GM18858 (cell line): ENCODE results near the gene GGPS1.
"Not testable (repeated sequence)": the region's sequence is repeated elsewhere in the genome, so short reads cannot be mapped to it uniquely, and the experiment has no call there.

Experiments used
- ATAC-seq: cut with Tn5 transposase; IDR thresholded peaks from one replicate; pipeline ENCODE4 v1.9.1; 2021; ENCODE audit not compliant: unreplicated experiment

Gene GGPS1

DNA sequence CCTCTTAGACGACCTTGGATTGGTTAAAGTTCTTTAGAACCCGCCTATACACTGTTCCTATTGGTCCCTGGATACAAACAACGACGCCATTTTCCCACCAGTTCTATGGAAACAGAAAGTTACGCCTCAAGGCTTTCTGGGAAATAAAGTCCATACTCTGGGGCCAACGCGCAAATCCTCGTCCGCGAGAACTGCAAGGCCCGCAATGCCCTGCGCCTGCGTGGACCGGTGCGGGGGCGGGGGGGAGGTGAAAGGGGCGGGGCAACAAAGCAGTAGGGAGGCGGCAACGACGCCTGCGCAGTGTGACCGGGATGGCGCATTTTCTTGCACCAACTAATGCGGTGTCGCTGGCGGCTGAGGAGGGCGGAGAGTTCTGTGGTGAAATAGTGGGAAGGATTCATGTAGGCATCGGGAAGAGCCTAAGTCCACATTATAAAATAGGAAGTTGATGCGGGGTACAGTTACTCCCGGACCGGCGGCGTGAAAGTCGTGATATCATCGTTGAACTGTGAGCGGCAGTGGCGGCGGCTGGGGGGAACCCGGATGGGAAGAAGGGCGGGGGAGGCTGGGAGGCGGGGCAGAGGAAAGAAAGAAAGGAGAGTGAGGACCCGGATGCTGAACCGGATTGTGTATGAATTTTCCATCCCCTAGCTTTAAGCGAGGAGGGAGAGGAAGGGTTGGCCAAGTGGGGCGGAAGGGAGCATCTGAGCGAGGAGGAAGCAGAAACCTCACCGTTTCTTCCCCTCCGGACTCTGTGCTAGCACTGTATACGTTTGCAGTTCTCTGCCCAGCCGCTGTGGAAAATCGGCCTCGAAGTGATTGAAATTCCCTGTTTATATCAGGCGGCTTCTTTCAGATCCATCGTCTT lies at the start of gene GGPS1:
GGPS1 (plus strand) TSS at position 300 of the 868 bp plus-strand sequence. CDS start 6,695 bp downstream, outside the sequence.
- peak; percentile 50 for ATAC-seq

DNA sequence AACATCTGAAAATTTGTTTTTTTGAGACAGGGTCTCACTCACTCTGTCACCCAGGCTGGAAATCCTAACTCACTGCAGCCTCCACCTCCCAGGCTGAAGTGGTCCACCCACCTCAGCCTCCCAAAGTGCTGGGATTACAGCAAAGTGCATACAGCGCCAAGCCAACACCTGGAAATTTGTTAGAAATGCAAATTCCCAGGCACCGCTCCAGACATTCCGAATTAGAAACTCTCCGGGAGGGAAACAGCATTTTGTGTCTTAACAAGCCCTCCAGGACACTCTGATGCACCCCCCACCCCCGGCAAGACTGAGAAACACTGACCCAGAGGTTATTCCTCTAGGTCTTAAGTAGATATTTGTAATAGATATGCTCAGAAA lies 49.5 kb upstream of the GGPS1 start:
- no peak for ATAC-seq

DNA sequence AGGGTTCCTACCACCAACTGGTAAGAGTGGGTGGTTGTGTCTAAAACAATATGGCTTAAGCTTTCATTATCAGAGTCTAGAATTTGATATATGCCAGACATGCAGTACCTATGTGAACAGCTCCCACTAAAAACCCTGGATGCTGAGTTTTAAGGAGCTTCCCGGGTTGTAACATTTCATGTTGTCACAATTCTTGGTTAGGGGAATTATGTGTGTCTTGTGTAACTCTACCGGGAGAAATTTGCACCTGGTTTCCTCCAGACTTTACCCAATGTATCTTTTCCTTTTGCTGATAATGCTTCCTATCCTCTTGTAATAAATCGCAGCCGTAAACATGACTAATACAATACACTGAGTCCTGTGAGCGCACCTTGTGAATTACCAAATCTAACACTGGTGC lies 48.7 kb upstream of the GGPS1 start:
- no peak for ATAC-seq

DNA sequence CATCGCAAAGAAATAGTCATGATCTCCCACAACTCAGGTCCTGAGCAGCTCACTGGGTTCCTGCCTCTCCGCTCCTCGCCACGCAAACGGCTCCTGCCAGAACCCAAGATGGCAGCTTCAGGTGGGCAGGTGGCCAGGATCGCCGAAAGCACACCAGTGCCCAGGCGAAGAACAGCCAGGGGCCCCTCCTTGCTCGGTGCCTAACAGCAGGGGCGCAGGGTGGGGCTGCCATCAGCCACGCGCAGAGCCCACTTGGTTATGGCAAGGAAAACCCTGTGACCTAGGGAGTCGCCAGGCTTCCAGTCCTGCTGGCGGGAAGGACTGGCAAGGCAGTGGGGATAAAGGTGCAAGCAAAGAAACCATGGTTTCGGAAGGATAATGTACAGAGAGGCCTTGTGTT lies 47.9 kb upstream of the GGPS1 start:
- ATAC-seq = no peak

DNA sequence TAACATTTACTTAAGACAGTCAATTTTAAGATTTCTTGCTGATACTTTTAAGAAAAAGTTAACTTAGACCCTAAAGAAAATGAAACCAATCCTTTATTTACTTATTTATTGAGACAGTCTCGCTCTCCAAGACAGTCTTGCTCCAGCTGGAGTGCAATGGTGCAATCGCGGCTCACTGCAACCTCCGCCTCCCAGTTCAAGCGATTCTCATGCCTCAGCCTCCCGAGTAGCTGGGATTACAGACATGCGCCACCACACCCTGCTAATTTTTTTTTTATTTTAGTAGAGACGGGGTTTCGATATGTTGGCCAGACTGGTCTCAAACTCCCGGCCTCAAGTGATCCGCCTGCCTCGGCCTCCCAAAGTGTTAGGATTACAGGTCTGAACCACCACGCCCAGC lies 44.7 kb upstream of the GGPS1 start:
- ATAC-seq = not testable (repeated sequence)

DNA sequence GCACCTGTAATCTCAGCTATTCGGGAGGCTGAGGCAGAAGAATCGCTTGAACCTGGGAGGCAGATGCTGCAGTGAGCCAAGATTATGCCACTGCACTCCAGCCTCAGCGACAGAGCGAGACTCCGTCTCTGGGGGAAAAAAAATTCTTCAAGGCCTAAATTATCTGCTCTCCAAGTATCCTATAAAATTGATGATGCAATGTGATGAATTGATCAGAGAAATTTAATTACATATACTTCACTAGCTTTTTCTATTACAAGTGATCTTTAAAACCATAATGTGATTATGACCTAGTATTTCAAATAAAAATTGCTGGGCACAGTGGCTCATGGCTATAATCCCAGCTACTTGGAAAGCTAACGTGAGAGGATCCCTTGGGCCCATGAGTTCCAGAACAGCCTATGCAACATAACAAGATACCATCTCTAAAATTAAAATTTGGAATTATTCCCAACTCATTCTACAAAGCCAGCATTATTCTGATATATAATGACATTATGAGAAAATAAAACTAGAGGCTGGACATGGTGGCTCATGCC lies 44.1 kb upstream of the GGPS1 start:
- no peak for ATAC-seq

DNA sequence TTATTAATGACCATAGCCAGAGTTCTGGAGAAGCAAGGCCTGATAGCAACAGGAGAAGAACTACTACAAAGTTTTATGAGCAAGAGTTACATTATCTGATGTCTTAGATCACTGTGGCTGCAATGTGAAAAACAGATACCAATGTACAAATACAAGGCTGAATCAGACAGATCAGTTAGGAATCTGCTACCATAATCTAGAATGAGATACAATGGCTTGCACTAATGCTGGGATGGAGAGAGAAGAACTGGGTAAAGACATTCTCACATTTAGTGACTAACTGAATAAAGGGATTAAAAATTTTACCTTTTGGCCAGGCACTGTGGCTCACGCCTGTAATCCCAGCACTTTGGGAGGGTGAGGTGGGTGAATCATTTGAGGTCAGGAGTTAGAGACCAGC lies 41.7 kb upstream of the GGPS1 start:
- ATAC-seq = no peak

DNA sequence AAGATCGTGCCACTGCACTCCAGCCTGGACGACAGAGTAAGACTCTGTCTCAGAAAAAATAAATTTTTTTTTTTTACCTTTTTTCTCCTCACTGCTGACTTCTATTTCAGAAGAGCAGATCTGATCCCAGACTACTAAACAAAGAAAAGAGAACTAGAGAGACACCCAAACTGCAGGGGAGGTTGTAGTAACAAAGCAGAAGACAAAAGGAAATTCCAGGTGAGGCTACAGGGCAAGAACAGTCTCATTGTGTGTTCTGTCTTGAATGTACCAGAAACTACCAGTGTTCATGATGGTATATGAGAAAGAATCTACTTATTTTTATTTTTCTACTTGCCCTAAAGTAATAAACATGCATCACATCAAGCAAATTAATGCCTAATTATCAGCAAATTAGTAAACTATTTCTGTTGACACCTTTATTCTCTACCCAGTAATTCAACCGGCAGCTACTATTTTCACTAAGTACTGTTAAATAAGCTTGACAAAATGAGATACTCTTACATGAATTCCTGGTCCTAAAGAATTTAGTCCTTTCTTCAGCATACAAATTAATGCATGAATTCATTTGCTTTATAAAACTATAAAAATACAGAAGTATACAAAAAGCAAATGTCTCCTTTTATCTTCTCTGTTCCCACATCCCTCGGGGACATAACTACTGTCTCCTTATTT lies 41.0 kb upstream of the GGPS1 start:
- no peak for ATAC-seq

DNA sequence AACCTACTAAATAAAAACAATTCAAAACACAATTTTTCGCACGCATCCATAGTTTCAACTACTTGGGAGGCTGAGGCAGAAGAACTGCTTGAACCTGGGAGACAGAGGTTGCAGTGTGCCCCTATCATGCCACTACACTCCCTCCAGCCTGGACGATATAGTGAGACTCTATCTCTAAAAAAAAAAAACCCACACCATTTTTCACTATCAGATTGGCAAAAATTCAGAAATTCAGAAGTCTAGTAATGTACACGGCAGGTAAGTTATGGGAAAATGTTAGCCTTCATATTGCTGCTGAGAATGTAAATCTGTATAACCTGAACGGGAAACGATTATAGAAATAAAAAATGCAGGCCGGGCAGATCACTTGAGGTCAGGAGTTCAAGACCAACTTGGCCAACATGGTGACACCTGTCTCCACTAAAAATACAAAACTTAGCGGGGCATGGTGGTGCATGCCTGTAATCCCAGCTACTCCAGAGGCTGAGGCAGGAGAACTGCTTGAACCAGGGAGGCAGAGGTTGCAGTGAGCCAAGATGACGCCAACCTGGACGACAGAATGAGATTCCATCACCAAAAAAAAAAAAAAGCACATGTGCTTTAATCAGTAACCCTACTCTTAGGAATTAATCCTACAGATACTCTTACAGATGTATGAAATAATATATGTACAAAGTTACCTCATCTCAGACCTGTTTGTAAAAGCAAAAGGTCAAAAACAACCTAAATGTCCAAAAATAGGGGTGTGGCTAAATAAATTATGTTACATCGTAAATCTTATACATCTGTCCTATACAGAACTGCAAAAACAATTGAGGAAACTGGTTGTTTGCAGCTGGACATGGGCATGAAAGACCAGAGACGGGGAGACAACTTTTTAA lies 38.3 kb upstream of the GGPS1 start:
- no peak for ATAC-seq

DNA sequence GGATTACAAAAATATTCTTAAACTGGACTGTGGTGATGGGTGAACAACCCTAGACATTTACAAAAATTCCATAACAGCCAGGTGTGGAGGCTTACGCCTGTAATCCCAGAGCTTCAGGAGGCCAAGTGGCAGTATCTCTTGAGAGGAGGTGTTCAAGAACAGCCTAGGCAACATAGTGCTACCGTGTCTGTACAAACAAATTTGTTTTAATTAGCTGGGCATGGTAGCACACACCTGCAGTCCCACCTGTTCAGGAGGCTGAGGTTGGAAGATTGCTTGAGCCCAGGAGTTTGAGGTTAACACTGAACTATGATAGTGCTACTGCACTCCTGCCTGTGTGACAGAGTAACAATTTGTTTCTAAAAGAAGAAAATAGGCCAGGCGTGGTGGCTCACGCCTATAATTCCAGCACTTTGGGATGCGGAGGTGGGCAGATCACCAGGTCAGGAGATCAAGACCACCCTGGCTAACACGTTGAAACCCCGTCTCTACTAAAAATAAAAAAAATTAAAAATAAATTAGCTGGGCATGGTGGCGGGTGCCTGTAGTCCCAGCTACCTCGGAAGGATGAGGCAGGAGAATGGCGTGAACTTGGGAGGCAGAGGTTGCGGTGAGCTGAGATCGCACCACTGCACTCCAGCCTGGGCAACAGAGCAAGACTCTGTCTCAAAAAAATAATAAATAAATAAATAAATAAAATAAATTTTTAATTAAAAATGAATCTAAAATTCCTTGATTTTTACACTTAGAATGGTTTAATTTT lies 37.4 kb upstream of the GGPS1 start:
- ATAC-seq = no peak

DNA sequence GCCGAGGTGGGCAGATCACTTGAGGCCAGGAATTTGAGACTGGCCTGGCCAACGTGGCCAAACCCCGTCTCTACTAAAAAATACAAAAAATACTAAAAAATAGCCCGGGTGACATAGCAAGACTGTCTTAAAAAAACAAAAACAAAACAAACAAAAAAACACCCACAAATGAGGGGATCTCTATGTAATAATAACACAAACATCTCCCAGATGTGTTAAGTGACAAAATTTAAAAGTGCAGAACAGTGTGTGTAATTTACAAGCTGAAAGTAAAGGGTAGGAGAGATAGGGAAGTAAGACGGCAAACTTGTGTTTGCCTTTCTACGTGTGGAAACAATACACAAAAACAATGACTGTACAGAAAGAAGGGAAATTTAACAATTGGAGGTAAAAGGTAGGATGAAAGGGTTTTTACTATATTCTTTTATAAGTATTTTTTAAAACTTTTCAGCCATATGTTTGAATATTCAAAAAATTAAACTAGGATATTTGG lies 36.7 kb upstream of the GGPS1 start:
- no peak for ATAC-seq

DNA sequence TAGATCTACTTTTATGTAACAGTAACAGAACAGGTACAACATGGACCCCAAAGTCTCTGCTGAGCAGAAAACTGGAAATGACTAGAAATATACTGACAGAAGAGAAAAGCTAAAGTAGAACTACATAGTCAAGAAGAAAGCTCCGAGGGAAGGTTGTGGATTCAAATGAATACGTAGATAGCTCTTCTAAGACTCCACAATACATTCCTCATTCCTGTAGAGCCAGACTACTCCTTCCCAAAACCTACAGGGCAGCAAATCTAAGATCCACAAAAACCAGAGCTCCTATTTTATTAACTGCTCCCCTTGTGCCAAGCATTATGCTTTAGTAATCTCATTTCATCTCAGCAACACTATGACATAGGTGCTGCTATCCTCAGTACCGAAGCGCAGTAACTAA lies 35.6 kb upstream of the GGPS1 start:
- ATAC-seq = no peak

DNA sequence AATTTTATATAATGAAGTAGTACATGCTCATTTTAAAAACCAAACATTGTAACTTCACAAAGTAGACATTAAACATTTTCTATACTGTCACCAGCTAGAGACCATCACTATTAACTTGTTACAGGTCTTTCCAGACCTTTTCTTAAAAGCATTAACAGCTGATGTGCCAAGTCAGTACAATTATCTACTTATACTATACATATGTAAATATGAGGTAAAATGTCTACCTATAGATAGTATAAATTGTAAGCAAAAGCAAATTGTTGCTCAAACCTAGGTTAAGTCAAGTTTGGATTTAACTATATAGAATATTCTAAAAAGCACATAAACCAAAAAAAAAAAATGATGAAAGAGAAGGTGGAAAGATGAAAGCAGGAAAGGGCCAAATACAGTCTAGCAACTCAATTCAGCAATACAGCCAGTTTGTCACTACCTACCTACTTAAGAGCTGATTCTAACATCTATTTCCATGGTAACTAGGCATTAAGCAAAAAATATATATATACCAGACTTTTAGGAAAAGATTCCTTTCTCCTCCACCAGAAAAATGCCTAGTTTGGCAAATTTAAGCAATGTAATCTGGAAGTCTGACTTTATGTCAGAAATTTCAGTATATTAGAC lies 34.9 kb upstream of the GGPS1 start:
- no peak for ATAC-seq

DNA sequence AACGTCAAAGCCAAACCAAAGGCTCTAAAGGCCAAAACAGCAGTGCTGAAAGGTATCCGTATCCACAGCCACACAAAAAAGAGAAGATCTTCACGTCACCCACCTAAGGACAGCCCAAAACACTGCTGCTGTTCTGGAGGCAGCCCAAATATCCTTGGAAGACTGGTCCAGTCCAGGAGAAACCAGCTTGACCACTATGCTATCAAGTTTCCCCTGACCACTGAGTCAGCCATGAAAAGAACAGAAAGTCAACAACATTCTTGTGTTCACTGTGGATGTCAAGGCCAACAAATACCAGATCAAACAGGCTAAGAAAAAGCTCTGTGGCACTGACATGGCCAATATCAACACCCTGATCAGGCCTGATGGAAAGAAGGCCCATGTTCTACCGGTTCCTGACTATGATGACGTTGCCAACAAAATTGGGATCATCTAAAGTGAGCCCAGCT lies 32.4 kb upstream of the GGPS1 start:
- no peak for ATAC-seq

DNA sequence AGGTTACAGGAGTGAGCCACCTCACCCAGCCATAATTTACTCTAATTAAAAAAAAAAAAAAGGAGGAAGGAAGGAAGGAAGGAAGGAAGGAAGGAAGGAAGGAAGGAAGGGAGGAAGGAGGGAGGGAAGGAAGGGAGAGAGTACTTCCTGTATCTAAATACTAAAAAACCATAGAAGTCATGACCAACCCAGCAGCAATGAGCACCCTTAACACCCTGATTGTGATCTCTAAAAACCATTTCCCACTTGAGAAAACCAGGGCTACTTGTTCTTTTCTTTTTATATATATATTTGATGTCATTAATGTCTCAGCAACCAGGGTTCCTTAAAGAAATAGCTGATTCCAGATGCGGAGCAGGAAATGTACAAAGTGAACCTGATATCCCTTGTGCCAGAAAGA lies 31.6 kb upstream of the GGPS1 start:
- ATAC-seq = no peak

DNA sequence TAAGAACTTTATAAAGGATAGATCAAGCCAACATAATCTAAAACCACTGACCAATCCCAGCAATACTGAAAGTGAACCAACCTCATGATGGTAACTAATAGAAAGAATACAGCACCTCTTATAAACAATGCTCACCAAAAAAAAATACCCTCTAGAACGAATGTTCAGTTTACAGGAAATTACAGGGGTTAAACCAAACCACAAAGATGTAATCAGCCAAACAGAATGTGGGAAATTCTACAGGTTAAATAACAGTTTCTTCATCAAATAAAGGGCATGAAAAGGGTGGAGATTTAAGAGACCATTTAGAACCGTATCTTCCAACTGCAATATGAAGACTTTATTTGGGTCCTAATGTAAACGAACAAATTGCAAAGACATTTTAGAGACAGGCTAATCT lies 30.8 kb upstream of the GGPS1 start:
- ATAC-seq = no peak

DNA sequence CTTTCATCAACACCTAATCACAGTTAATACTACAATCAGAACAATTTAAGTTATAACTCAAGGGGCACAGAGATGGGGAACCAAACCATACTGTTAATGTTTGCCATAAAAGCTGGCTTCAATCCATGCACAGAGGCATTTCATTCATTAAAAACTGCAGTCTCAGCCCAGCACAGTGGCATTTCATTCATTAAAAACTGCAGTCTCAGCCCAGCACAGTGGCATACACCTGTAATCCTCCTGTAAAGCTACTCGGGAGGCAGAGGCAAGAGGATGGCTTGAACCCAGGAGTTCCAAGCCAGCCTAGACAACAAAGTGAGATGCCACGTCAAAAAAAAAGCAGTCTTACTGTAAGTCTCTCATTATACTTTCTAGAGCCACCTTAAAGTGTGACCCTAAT lies 29.6 kb upstream of the GGPS1 start:
- ATAC-seq = no peak

DNA sequence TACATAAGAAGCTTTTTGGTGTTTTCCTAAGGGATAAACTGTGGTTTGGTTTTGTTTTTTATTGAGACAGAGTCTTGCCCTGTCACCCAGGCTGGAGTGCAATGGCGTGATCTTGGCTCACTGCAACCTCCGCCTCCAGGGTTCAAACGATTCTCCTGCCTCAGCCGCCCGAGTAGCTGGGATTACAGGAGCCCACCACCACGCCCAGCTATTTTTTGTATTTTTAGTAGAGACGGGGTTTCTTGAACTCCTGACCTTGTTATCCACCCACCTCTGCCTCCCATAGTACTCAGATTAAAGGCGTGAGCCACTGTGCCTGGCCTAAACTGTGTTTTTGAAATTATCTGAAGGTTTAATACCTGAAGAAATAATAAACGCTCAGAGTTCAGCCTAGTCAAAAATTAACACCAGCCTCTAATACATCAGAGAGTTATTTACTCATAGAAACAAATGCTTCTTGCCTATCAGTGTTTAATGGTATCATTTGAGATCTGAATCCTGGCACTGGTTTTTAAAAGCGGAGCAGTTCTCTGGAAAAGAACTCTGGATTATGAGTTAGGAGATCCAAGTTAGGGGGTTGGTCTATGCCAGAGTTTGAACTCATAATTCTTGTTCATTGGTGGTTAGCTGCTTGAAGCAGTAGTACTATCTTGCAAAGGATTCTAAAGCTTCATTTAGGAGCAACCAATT lies 29.1 kb upstream of the GGPS1 start:
- no peak for ATAC-seq

DNA sequence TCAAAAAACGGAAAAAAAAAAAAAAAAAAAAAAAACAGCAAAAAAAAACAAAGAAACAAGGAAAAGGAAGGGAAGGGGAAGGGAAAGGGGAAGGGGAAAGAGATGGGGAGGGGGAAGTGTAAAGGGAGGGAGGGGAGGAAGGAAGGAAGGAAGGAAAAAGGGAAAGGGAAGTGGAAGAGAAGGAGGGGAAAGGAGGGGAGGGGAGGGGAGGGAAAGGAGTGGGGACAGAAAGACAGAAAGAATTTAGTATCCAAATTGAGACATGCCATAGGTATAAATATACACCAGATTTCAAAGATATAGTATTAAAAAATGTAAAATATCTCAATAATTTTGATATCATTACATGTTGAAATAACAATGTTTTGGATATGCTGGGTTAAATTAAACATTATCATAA lies 26.2 kb upstream of the GGPS1 start:
- no peak for ATAC-seq
